ENCODE measurements around the gene ATXN10. TPM values are rescaled to one million over a fixed set of nuclear protein-coding genes. Genes with fewer than 3 reads are reported as not detected.
"Not testable (repeated sequence)": the region's sequence is repeated elsewhere in the genome, so short reads cannot be mapped to it uniquely, and the experiment has no call there.

ATXN10 gene, protein sequence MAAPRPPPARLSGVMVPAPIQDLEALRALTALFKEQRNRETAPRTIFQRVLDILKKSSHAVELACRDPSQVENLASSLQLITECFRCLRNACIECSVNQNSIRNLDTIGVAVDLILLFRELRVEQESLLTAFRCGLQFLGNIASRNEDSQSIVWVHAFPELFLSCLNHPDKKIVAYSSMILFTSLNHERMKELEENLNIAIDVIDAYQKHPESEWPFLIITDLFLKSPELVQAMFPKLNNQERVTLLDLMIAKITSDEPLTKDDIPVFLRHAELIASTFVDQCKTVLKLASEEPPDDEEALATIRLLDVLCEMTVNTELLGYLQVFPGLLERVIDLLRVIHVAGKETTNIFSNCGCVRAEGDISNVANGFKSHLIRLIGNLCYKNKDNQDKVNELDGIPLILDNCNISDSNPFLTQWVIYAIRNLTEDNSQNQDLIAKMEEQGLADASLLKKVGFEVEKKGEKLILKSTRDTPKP
- 155 and 164 TPM in 2 replicates for total RNA-seq
- 331 and 350 TPM in 2 replicates for polyA plus RNA-seq
- polyA plus RNA-seq (2012) = 161 and 192 TPM in 2 replicates
- 302 and 307 TPM in 2 replicates for polyA minus RNA-seq (ENCODE audit: low replicate concordance)

- Histone ChIP-seq H3K27me3 (ENCODE audit: control insufficient read depth, insufficient read depth, low read length) (no peaks in the 10 kb centered on the region), H3K4me2 (ENCODE audit: extremely low read depth, insufficient read depth, low read length) (peak within 1 kb of the TSS; percentile 85), H3K9me3 (ENCODE audit: control insufficient read depth, insufficient read depth, low read depth, low read length) (no peaks in the 10 kb centered on the region), H3K4me1 (ENCODE audit: control insufficient read depth, extremely low read depth, insufficient read depth, low read length) (peaks cover 2% of the 10 kb centered on the region), H4K20me1 (ENCODE audit: control insufficient read depth, extremely low read depth, insufficient read depth, low read length) (no peaks in the 10 kb centered on the region), H3K79me2 (ENCODE audit: control insufficient read depth, insufficient read depth, low read length) (peaks cover 51% of the 10 kb centered on the region), H3K27ac (ENCODE audit: insufficient read depth, low read length) (peak within 1 kb of the TSS; percentile 88), H3K36me3 (ENCODE audit: control insufficient read depth, insufficient read depth, low read length) (no peaks in the 10 kb centered on the region), H3K9ac (ENCODE audit: insufficient read depth, low read length) (peak within 1 kb of the TSS; percentile 91), H2AFZ (ENCODE audit: low read length) (peak within 1 kb of the TSS; percentile 71), H3K4me3 (replicated peaks in 1 of 4; ENCODE audit: control extremely low read depth in 1 of 4, insufficient read depth in 1 of 4, low read depth in 3 of 4, low read length in 4 of 4) (peak within 1 kb of the TSS; percentile 53 to 80 (median 72))
- peak; percentile 71 to 77 for DNase-seq (ENCODE audit: low read depth in 2 of 2)
- TF ChIP-seq, protein P1, sequence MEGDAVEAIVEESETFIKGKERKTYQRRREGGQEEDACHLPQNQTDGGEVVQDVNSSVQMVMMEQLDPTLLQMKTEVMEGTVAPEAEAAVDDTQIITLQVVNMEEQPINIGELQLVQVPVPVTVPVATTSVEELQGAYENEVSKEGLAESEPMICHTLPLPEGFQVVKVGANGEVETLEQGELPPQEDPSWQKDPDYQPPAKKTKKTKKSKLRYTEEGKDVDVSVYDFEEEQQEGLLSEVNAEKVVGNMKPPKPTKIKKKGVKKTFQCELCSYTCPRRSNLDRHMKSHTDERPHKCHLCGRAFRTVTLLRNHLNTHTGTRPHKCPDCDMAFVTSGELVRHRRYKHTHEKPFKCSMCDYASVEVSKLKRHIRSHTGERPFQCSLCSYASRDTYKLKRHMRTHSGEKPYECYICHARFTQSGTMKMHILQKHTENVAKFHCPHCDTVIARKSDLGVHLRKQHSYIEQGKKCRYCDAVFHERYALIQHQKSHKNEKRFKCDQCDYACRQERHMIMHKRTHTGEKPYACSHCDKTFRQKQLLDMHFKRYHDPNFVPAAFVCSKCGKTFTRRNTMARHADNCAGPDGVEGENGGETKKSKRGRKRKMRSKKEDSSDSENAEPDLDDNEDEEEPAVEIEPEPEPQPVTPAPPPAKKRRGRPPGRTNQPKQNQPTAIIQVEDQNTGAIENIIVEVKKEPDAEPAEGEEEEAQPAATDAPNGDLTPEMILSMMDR (conservative IDR thresholded peaks at IDR 0.05 in 1 of 2, IDR thresholded peaks at IDR 0.05 in 1 of 2; ENCODE audit: low read depth in 1 of 2, low read length in 2 of 2) = no peak
- no peak for TF ChIP-seq EZH2 (IDR thresholded peaks at IDR 0.05; ENCODE audit: low read length, missing control alignments)
Observed at GRCh38 chr22:45671783-45672563, at the start of gene ATXN10. Gene ATXN10, plus strand, starts transcription at chr22:45671834. Its CDS starts 230 bp downstream, at chr22:45672064.

- no peak overlapping the region for H3K4me2 ChIP-seq (ENCODE audit: extremely low read depth, insufficient read depth, low read length)
- no peak overlapping the region for H3K27ac ChIP-seq (ENCODE audit: insufficient read depth, low read length)
- H3K4me3 ChIP-seq (replicated peaks in 1 of 4; ENCODE audit: control extremely low read depth in 1 of 4, insufficient read depth in 1 of 4, low read depth in 3 of 4, low read length in 4 of 4) = no peak overlapping the region
- no peaks in the 10 kb centered on the region for H3K9me3 ChIP-seq (ENCODE audit: control insufficient read depth, insufficient read depth, low read depth, low read length)
- no peak overlapping the region for H2AFZ ChIP-seq (ENCODE audit: low read length)
- H3K79me2 ChIP-seq (ENCODE audit: control insufficient read depth, insufficient read depth, low read length) = no peaks in the 10 kb centered on the region
- H3K9ac ChIP-seq (ENCODE audit: insufficient read depth, low read length) = no peak overlapping the region
- DNase-seq (ENCODE audit: low read depth in 2 of 2) = no peak
- no peak for TF ChIP-seq EZH2 (IDR thresholded peaks at IDR 0.05; ENCODE audit: low read length, missing control alignments)
- TF ChIP-seq, protein P1 (conservative IDR thresholded peaks at IDR 0.05 in 1 of 2, IDR thresholded peaks at IDR 0.05 in 1 of 2; ENCODE audit: low read depth in 1 of 2, low read length in 2 of 2) = no peak
- H3K4me1 ChIP-seq (ENCODE audit: control insufficient read depth, extremely low read depth, insufficient read depth, low read length) = no peaks in the 10 kb centered on the region
- no peaks in the 10 kb centered on the region for H4K20me1 ChIP-seq (ENCODE audit: control insufficient read depth, extremely low read depth, insufficient read depth, low read length)
- no peaks in the 10 kb centered on the region for H3K27me3 ChIP-seq (ENCODE audit: control insufficient read depth, insufficient read depth, low read length)
- no peaks in the 10 kb centered on the region for H3K36me3 ChIP-seq (ENCODE audit: control insufficient read depth, insufficient read depth, low read length)
Observed at GRCh38 chr22:45621836-45622600, 49.6 kb upstream of the ATXN10 start.

- not testable (repeated sequence) for H3K9ac ChIP-seq (ENCODE audit: insufficient read depth, low read length); H2AFZ ChIP-seq (ENCODE audit: low read length); H3K27me3 ChIP-seq (ENCODE audit: control insufficient read depth, insufficient read depth, low read length); H3K36me3 ChIP-seq (ENCODE audit: control insufficient read depth, insufficient read depth, low read length); H4K20me1 ChIP-seq (ENCODE audit: control insufficient read depth, extremely low read depth, insufficient read depth, low read length); H3K9me3 ChIP-seq (ENCODE audit: control insufficient read depth, insufficient read depth, low read depth, low read length); DNase-seq (ENCODE audit: low read depth in 2 of 2); H3K4me3 ChIP-seq (replicated peaks in 1 of 4; ENCODE audit: control extremely low read depth in 1 of 4, insufficient read depth in 1 of 4, low read depth in 3 of 4, low read length in 4 of 4); H3K4me1 ChIP-seq (ENCODE audit: control insufficient read depth, extremely low read depth, insufficient read depth, low read length); H3K79me2 ChIP-seq (ENCODE audit: control insufficient read depth, insufficient read depth, low read length); H3K4me2 ChIP-seq (ENCODE audit: extremely low read depth, insufficient read depth, low read length); H3K27ac ChIP-seq (ENCODE audit: insufficient read depth, low read length)
Observed at GRCh38 chr22:45623464-45624145, 48.0 kb upstream of the ATXN10 start.

Data from fibroblast of lung (primary cell).